Stimulated activated CD8-positive, alpha-beta memory T cell treated with anti-CD3 and anti-CD28 coated beads, Interleukin-15, amount 100 ng/mL, for 1 hour (primary cell): ENCODE data around the gene C2orf76.
A peak's percentile ranks its signal among the peaks of the same experiment; 100 is the strongest.
"Not testable (repeated sequence)": the region's sequence is repeated elsewhere in the genome, so short reads cannot be mapped to it uniquely, and the experiment has no call there.

Experiments
- DNase-seq: peaks from one replicate; pipeline ENCODE4 v3.0.0-alpha.2; 2020; ENCODE audit warnings: low read depth

C2orf76 gene

DNA sequence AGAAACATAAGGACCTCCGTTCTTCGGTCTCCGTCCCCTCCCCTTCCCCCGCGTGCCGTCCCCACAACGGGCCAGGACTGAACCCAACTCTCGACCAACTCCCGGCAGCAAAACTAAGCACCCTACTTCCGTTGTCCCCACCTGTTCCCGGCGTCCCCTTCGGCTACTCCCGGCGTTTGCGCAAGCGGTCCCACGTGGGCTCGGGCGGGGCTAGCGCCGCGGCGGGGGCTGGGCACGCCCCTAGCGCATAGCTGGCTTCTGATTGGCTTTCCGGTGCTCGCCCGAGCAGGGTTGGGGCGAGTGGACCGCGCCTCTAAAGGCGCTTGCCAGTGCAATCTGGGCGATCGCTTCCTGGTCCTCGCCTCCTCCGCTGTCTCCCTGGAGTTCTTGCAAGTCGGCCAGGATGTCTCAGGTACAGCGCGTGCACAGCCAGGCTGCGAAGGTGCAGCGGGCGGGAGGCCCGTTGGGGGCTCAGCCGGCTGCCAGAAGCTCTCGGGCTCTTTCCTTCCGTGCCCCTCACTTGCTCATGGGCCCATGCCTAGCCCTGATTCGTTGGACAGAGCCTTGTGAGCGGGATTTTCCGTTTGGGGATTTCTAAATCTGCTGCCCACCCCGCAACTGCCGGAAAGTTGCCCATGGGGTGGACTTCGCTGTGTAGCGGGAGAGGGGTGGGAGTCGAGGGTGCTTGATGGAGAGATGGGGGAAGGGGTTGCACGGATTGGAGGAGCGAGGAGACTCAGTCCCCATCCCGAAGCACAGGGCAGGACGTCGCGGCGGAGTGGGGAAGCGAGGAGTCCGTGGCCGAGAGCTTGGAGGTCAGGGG is at the start of gene C2orf76, which contains the start of gene DBI:
Gene C2orf76, minus strand, starts transcription at position 186 of the 823 bp plus-strand sequence. CDS start 26,875 bp downstream, outside the sequence.
Gene DBI, plus strand, starts transcription at position 329 of the 823 bp plus-strand sequence. Its CDS starts 75 bp downstream, at position 404.
- peak; percentile 82 for DNase-seq

- no peak for DNase-seq
Observed at GRCh38 chr2:119415630-119416029, 49.0 kb upstream of the C2orf76 start.

DNA sequence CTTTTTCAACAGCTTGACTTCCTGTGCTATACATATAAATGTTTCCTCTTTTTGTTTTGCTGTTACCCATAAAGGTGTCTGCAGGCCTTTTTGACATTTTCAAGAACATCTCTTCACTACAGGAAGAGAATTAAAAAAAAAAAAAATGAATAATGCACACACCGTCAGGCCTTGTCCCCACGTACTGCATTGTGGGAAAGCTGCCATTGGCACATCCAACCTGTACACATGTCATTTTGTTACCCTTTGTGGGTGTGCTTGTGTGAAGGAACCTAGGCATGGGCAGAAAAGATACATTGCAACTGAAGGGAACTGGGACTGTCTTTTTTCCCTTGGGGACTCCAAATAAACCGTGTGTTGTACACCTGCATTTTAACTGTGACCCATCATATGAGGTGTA is 48.3 kb upstream of the C2orf76 start:
- no peak for DNase-seq

GRCh38 chr2:119409506-119409905 is 42.9 kb upstream of the C2orf76 start:
- DNase-seq, result no peak

GRCh38 chr2:119408221-119408619 is 41.6 kb upstream of the C2orf76 start:
- DNase-seq, result no peak

DNA sequence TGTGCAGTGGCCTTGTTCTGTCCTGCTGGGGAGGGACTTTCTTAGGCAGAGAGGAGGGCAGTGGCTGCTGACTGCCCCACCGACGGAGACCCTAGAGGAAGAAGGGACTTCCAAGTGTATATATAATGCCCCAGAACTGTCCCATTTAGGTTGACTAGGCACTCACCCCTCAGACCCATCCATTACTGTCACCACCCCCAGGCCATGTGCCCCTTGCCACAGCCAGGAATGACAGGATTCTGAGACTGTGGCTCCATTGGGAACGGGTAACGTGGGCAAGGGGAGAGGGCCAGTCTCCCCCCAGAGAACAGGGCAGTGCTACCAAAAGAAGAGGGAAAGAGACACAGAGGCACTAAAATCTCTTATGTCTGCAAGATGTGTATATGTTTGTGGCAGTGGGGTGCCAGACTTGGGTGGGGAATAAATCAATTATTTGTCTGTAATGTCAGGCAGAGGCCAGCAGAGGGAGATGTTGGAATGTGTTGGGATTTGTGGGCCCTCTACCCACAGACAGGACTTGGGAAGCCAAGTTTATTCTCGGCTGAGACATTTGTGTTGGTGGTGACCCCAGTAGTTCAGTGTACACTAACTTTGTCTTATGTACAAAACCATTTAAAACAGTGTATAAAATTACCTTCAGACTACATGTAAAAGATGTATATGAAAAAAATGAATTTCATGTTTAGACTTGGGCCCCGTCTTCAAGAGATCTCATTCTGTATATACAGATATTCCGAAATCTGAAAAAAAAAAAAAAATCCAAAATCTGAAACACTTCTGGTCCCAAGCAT is 41.0 kb upstream of the C2orf76 start:
- DNase-seq, result no peak

GRCh38 chr2:119405151-119405550 is 38.5 kb upstream of the C2orf76 start:
- DNase-seq, result no peak

DNA sequence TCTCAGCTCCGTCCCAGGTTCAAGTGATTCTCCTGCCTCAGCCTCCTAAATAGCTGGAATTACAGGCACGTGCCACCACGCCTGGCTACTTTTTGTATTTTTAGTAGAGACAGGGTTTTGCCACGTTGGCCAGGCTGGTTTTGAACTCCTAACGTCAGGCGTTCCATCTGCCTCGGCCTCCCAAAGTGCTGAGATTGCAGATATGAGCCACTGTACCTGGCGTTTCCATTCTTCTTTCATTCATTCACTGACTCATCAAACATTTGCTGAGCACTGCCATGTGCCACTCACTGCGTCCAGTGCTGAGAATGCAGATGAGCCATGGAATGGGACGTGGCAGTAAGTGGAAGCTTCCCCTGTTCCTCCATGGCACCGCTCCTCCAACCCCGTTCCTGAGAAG is 37.0 kb upstream of the C2orf76 start:
- not testable (repeated sequence) for DNase-seq

- no peak for DNase-seq
Observed at GRCh38 chr2:119402645-119403560, 36.3 kb upstream of the C2orf76 start.

DNA sequence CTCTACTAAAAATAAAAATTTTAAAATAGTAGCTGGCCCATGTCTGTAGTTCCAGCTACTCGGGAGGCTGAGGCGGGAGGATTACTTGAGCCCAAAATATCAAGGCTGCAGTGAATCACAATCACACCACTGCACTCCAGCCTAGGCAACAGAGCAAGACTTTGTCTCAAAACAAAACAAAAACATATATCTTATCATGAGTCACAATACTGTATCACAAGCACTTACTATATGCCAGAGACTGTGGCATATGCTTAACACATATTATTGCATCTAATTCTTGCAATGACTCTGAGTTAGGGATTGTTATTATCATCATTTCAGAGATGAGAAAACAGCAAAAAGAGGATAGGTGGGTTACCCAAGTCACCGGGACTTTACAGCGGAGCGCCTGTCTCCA is 35.5 kb upstream of the C2orf76 start:
- no peak for DNase-seq

DNA sequence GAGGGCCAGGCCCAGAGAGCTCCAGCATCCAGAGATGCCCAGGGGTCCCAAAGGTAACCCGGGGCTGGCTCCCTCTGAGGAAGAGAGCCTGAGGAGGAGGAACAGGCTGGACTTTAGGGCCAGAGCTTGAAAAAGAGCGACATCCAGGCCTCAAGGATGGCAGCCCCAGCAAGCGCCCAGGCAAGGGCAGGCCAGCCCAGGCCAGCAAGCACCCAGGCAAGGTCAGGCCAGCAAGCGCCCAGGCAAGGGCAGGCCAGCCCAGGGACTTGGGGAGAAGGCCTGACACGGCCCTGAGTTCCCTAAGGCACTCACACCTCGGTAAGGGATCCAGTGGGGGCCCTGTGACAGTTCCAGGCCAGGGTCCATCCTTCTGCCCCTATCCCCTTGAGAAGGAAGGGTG is 30.6 kb upstream of the C2orf76 start:
- no peak for DNase-seq

DNA sequence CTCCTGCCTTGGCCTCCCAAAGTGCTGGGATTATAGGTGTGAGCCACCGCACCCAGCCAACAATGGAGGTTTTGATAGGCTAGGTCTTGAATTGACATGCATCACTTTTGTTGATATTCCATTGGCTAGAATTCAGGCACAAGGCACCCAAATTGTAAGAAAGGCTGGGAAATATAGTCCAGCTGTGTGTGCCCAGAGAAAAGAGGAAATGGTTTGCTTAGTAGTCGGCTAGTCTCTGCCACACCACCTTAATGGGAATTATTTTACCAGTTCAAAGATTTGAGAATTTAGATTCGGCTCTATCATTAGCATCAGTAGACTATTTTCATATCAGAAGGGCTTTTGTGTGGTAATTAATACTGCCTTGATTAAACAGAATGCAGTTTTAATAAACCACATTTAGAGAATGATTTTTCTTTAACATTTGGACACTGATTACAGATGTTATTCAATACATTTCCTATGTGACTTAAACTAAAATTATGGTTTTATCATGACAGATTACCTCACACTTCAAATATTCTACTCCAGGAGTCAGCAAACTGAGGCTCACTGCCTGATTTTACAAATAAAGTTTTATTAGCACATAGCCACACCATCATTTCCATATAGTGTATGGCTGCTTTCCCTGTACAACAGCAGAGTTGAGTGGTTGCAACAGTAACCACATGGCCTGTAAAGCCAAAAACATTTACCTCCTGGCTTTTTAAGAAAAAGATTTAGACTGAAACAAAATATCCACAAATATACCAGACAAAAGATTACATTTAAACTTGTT is 27.5 kb upstream of the C2orf76 start:
- DNase-seq, result no peak

- DNase-seq, result no peak
Observed at GRCh38 chr2:119389615-119390306, 23.1 kb upstream of the C2orf76 start.

DNA sequence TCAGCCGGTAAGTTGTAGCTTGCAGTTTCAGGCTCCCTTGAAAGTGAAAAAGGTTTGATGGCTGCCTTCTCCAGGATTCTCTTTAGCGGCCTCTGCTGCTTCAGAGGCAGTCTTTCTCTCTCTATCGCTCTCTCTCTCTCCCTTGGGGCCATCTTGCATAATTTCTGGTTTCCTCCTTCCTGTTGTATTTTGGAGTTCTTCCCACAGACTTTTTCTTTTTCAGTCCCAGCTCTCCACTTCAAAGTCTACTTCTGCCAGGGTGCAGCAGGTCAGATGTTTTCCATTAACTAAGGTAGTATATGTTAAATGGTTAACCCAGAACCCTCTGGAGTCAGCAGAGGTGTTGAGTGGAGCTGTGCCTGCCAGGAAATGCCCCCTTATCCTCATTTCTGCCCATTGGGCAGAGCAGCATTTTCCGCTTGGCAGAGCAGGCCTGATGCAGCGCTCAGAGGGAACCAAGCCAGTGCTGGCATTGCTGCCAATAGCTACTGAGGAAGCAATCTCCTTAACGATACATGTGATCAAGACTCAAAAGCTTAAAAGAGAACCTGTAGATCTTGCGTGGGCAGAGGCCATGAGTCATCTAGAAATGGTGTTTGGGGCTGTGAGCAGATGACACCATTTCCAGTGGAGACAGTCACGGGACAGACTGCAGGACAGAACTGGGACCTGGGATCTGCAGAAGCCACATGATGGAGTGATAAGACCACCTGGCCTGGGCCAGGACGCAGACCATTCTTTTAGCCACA is 20.9 kb upstream of the C2orf76 start:
- DNase-seq, result no peak

DNA sequence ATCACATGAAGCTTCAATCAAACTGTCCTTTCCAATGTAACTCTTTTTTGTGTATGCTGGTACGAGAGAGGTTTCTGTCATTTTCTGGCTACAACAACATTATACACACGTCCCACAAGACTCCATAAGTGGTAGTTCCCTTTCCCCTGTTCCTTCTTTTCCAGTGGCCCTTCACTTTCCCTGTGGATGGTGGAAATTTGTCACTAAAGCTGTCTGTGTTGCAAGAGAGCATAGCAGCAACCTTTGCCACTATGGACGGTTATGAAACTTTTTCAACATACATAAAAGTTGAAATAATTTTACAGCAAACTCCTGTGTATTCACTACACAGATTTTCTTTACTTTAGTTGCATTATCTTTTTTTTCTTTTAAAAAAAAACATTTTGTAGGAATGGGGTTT is 18.8 kb upstream of the C2orf76 start:
- no peak for DNase-seq

DNA sequence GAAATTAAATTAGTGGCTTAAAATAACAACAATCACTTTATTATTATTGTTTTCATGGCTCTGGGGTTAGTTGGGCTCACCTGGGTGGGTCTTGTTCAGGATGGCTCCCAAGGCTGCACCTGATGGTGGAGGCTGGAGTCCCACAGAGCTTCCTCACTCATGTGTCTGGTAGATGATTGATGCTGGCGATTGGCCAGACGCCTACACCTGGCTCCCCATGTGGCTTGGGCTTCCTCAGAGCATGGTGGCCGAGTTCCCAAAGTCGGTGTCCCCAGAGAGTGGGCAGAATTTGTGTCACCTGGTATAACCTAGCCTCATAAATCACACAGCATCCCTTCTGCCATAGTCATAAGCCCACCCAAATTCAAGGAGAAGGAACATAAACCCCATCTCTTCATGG is 18.3 kb upstream of the C2orf76 start:
- DNase-seq, result no peak

- DNase-seq, result no peak
Observed at GRCh38 chr2:119383410-119384140, 16.9 kb upstream of the C2orf76 start.

DNA sequence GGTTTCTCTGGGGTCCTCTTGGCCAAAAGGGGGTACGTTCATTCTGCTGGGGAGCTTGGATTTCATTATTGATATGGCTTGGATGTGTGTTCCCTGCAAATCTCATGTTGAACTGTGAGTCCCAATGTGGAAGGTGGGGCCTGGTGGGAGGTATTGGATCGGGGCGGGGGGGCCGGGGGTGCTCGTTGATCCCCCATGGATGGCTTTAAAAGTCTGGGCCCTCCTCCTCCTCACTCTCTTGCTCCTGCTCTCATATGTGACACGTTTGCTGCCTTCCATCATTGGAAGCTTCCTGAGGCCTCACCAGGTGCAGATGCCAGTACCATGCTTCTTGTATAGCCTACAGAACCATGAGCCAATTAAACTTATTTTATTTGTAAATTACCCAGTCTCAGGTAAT is 11.9 kb upstream of the C2orf76 start:
- DNase-seq, result no peak

DNA sequence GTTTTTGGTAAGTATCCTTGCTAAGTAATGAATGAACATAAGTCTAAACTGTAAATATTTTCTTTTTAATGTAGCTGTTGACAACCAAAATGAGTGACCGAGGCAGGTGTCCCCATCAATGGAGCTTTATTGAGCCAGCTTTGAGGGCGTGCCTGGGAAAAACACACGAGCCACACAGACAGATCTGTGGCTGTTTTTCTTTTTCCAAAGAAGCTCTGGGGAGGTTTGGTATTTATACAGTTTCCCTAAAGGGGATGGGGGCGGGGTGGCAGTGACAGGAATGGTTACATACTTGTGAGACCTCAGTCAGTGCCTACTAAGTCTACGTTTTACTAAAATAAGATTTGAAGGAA is 11.3 kb upstream of the C2orf76 start:
- no peak for DNase-seq
